Measurements from ENCODE around the gene ADCY7. TPM values are rescaled to one million over a fixed set of nuclear protein-coding genes. Genes with fewer than 3 reads are reported as not detected.
"Not testable (repeated sequence)": the region's sequence is repeated elsewhere in the genome, so short reads cannot be mapped to it uniquely, and the experiment has no call there.

ADCY7 gene
- total RNA-seq, 1 experiment from 2014 or later = 34.2 TPM

- H3K27me3 ChIP-seq (ENCODE audit: insufficient read depth, low read length); H3K27ac ChIP-seq (ENCODE audit: low read depth, low read length); ATAC-seq; CTCF ChIA-PET; BruUV-seq (replicated peaks); H3K9me2 ChIP-seq (ENCODE audit: insufficient read depth); H3K4me2 ChIP-seq (ENCODE audit: low read length); H3K9me3 ChIP-seq (ENCODE audit: control insufficient read depth in 1 of 2, insufficient read depth in 1 of 2, low read depth in 1 of 2, low read length in 2 of 2); H2AFZ ChIP-seq (ENCODE audit: low read depth, low read length, poor library complexity, severe bottlenecking); H3K9ac ChIP-seq (ENCODE audit: low read length); POLR2A ChIA-PET; H3K79me2 ChIP-seq (ENCODE audit: insufficient read depth, low read length); RAD21 ChIA-PET (ENCODE audit: low non-redundant PET in 1 of 2, low total read pairs in 2 of 2, uncharacterized antibody in 2 of 2, unreplicated experiment in 2 of 2); H4K20me1 ChIP-seq (ENCODE audit: insufficient read depth); H3K4me3 ChIP-seq (replicated peaks in 1 of 2; ENCODE audit: low read depth in 1 of 2, low read length in 2 of 2); H3K4me1 ChIP-seq (ENCODE audit: control insufficient read depth in 1 of 2, insufficient read depth in 2 of 2, low read length in 2 of 2); DNase-seq (ENCODE audit: low read depth, low spot score); intact Hi-C loops (cut with micrococcal nuclease): not testable (repeated sequence)
- peaks cover 9 to 22% of the 10 kb centered on the region in 2 experiments; a peak in 3 of 4 replicates for H3K36me3 ChIP-seq (ENCODE audit: control insufficient read depth in 1 of 2, insufficient read depth in 2 of 2, low read length in 2 of 2)
These were observed 77.2 kb downstream of the ADCY7 start for GRCh38 chr16:50343566-50343965.

DNA sequence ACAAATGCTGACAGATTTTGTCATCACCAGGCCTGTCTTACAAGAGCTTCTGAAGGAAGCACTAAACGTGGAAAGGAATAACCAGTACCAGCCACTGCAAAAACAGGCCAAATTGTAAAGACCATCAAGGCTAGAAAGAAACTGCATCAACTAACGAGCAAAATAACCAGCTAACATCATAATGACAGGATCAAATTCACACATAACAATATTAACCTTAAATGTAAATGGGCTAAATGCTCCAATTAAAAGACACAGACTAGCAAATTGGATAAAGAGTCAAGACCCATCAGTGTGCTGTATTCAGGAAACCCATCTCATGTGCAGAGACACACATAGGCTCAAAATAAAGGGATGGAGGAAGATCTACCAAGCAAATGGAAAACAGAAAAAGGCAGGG is 78.9 kb downstream of the ADCY7 start:
- DNase-seq (ENCODE audit: low read depth, low spot score); H3K27me3 ChIP-seq (ENCODE audit: insufficient read depth, low read length); H3K4me2 ChIP-seq (ENCODE audit: low read length); intact Hi-C loops (cut with micrococcal nuclease); H3K27ac ChIP-seq (ENCODE audit: low read depth, low read length); POLR2A ChIA-PET; ATAC-seq; H4K20me1 ChIP-seq (ENCODE audit: insufficient read depth); RAD21 ChIA-PET (ENCODE audit: low non-redundant PET in 1 of 2, low total read pairs in 2 of 2, uncharacterized antibody in 2 of 2, unreplicated experiment in 2 of 2); H3K4me1 ChIP-seq (ENCODE audit: control insufficient read depth in 1 of 2, insufficient read depth in 2 of 2, low read length in 2 of 2); H2AFZ ChIP-seq (ENCODE audit: low read depth, low read length, poor library complexity, severe bottlenecking); H3K9me3 ChIP-seq (ENCODE audit: control insufficient read depth in 1 of 2, insufficient read depth in 1 of 2, low read depth in 1 of 2, low read length in 2 of 2); H3K4me3 ChIP-seq (replicated peaks in 1 of 2; ENCODE audit: low read depth in 1 of 2, low read length in 2 of 2); BruUV-seq (replicated peaks); H3K9ac ChIP-seq (ENCODE audit: low read length); H3K79me2 ChIP-seq (ENCODE audit: insufficient read depth, low read length); H3K9me2 ChIP-seq (ENCODE audit: insufficient read depth): not testable (repeated sequence)
- H3K36me3 ChIP-seq (ENCODE audit: control insufficient read depth in 1 of 2, insufficient read depth in 2 of 2, low read length in 2 of 2) = peaks cover 10 to 17% of the 10 kb centered on the region in 2 experiments; a peak in 3 of 4 replicates
- CTCF ChIA-PET = interaction anchor here (1.9 kb wide), 1 partner anchor 9 kb away, joined by 4 read pairs; no protein-coding TSS in a partner anchor

- Histone ChIP-seq H2AFZ (ENCODE audit: low read depth, low read length, poor library complexity, severe bottlenecking) (no peak overlapping the region), H3K27me3 (ENCODE audit: insufficient read depth, low read length) (no peaks in the 10 kb centered on the region), H3K4me3 (replicated peaks in 1 of 2; ENCODE audit: low read depth in 1 of 2, low read length in 2 of 2) (no peak overlapping the region), H3K4me2 (ENCODE audit: low read length) (no peak overlapping the region), H3K9ac (ENCODE audit: low read length) (no peak overlapping the region), H3K79me2 (ENCODE audit: insufficient read depth, low read length) (peaks cover 20% of the 10 kb centered on the region), H3K9me3 (ENCODE audit: control insufficient read depth in 1 of 2, insufficient read depth in 1 of 2, low read depth in 1 of 2, low read length in 2 of 2) (no peaks in the 10 kb centered on the region), H3K9me2 (ENCODE audit: insufficient read depth) (no peaks in the 10 kb centered on the region), H3K27ac (ENCODE audit: low read depth, low read length) (no peak overlapping the region), H4K20me1 (ENCODE audit: insufficient read depth) (no peaks in the 10 kb centered on the region), H3K4me1 (ENCODE audit: control insufficient read depth in 1 of 2, insufficient read depth in 2 of 2, low read length in 2 of 2) (no peaks in the 10 kb centered on the region), H3K36me3 (ENCODE audit: control insufficient read depth in 1 of 2, insufficient read depth in 2 of 2, low read length in 2 of 2) (peaks cover 34 to 35% of the 10 kb centered on the region in 2 experiments)
- ATAC-seq (no peak), DNase-seq (ENCODE audit: low read depth, low spot score) (no peak)
- intact Hi-C loops (cut with micrococcal nuclease) = loop anchor here (5.0 to 10.0 kb wide), 2 partner anchors 119 to 326 kb away; partner anchors contain the start of gene CNEP1R1
- no TSS peak for BruUV-seq (replicated peaks)
- ChIA-PET POLR2A (no interaction called here), CTCF (no interaction called here), RAD21 (ENCODE audit: low non-redundant PET in 1 of 2, low total read pairs in 2 of 2, uncharacterized antibody in 2 of 2, unreplicated experiment in 2 of 2) (no interaction called here)
- TF ChIP-seq JUND (IDR thresholded peaks at IDR 0.05) (no peak), POLR2AphosphoS5 (IDR thresholded peaks at IDR 0.05; ENCODE audit: low read depth, low read length) (no peak), YY1 (IDR thresholded peaks at IDR 0.05; ENCODE audit: extremely low read depth, insufficient replicate concordance, low read depth, low read length) (no peak), SRF (IDR thresholded peaks at IDR 0.05; ENCODE audit: low read depth) (no peak), MAX (IDR thresholded peaks at IDR 0.05) (no peak), CTCF (IDR thresholded peaks at IDR 0.05 in 2 of 3, conservative IDR thresholded peaks at IDR 0.05 in 1 of 3; ENCODE audit: borderline replicate concordance in 1 of 3, insufficient read depth in 1 of 3, low read depth in 2 of 3, low read length in 2 of 3) (no peak), FOSL1 (IDR thresholded peaks at IDR 0.05; ENCODE audit: low read depth) (no peak), CEBPB (IDR thresholded peaks at IDR 0.05; ENCODE audit: low read depth) (no peak), ZNF274 (IDR thresholded peaks at IDR 0.05; ENCODE audit: low read depth, low read length) (no peak), POLR2A (IDR thresholded peaks at IDR 0.05; ENCODE audit: borderline replicate concordance, extremely low read depth, insufficient read depth, insufficient read length) (no peak)
- TF ChIP-seq, protein P1, sequence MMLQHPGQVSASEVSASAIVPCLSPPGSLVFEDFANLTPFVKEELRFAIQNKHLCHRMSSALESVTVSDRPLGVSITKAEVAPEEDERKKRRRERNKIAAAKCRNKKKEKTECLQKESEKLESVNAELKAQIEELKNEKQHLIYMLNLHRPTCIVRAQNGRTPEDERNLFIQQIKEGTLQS (IDR thresholded peaks at IDR 0.05) = no peak
These were observed 84.8 kb downstream of the ADCY7 start for GRCh38 chr16:50351116-50351515.
